CD4-positive, alpha-beta T cell treated with Interleukin-17A for 1 hour (primary cell): Measurements from ENCODE around the gene TMPRSS3.

Source experiments
- DNase-seq: peaks from one replicate; pipeline ENCODE4 v3.0.0-alpha.2; 2020

Gene TMPRSS3

GRCh38 chr21:42395905-42396651, at the start of gene TMPRSS3:
TSS of gene TMPRSS3 (minus strand) at chr21:42396052. CDS start at chr21:42395417, 635 bp downstream.
- no peak for DNase-seq

- no peak for DNase-seq
Observed at GRCh38 chr21:42445311-42445710, 49.5 kb upstream of the TMPRSS3 start.

GRCh38 chr21:42444745-42445059, 48.9 kb upstream of the TMPRSS3 start:
- DNase-seq: no peak

- DNase-seq: no peak
Observed at GRCh38 chr21:42443876-42444744, 48.3 kb upstream of the TMPRSS3 start.

- DNase-seq: no peak
Observed at GRCh38 chr21:42443181-42443785, 47.4 kb upstream of the TMPRSS3 start.

- no peak for DNase-seq
Observed at GRCh38 chr21:42441963-42442362, 46.1 kb upstream of the TMPRSS3 start.

- DNase-seq: no peak
Observed at GRCh38 chr21:42440187-42440792, 44.4 kb upstream of the TMPRSS3 start.

GRCh38 chr21:42439284-42440186, 43.7 kb upstream of the TMPRSS3 start:
- DNase-seq: peak; percentile 42

GRCh38 chr21:42438316-42439205, 42.7 kb upstream of the TMPRSS3 start:
- no peak for DNase-seq

- DNase-seq: no peak
Observed at GRCh38 chr21:42437786-42438185, 41.9 kb upstream of the TMPRSS3 start.

- no peak for DNase-seq
Observed at GRCh38 chr21:42436914-42437313, 41.1 kb upstream of the TMPRSS3 start.

GRCh38 chr21:42435833-42436232, 40.0 kb upstream of the TMPRSS3 start:
- DNase-seq: no peak

- no peak for DNase-seq
Observed at GRCh38 chr21:42435401-42435800, 39.5 kb upstream of the TMPRSS3 start.

- DNase-seq: no peak
Observed at GRCh38 chr21:42434884-42435283, 39.0 kb upstream of the TMPRSS3 start.

GRCh38 chr21:42433946-42434551, 38.2 kb upstream of the TMPRSS3 start:
- no peak for DNase-seq

GRCh38 chr21:42432695-42433094, 36.8 kb upstream of the TMPRSS3 start:
- DNase-seq: no peak

GRCh38 chr21:42431196-42431595, 35.3 kb upstream of the TMPRSS3 start:
- DNase-seq: no peak

- no peak for DNase-seq
Observed at GRCh38 chr21:42430521-42430920, 34.7 kb upstream of the TMPRSS3 start.

- no peak for DNase-seq
Observed at GRCh38 chr21:42429856-42430255, 34.0 kb upstream of the TMPRSS3 start.

- DNase-seq: no peak
Observed at GRCh38 chr21:42429021-42429420, 33.2 kb upstream of the TMPRSS3 start.
